Mammary microvascular endothelial cell (primary cell): ENCODE data around the gene RFPL2. TPM values are rescaled to one million over a fixed set of nuclear protein-coding genes. Genes with fewer than 3 reads are reported as not detected.

Experiments
- total RNA-seq: library from RNA; depleted of rRNA; stranded (reverse); fragments of >200 nt; gene quantifications from 2 replicates; pipeline ENCODE4 v1.2.3, GENCODE V29; 2015

RFPL2 gene
- not detected in 2 replicates for total RNA-seq

DNA sequence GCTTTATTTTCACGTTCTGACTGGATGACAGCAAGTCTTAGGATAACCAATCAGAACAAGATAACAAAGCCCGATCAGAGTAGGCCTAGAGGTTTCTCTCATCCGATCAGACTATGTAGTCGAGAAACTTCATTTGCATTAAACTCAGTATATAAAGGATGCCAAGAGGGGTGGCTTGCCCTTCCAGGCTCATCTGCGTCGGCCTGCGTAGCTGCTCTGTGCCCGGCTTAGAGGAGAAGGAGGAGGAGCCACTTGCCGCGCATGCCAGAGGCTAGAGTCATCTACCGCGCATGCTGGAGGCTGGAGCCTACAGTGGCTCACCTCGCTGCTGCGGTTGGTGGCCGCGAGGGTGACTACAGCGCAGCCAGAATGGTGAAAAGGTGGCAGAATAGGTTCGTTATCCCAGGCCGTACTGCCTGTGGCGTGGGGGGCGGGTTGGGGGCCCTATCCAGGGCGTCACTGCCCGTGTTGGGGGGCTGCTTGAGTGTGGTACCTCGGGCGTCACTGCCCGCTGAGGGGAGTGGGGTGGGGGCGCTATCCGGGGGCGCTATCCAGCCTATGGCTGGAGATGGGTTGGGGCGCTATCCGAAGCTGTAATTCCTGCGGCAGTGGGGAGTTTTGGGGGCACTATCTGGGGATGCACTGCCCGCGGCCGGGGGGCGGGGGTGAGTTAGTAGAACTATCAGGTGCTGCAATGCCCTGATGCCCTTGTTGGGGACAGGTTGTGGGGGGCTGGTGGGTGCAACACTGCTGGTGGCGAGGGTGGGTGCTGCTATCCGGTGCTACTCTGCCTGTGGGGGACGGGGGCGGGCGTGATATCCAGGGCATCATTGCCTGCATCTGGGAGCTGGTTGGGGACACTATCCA is at the start of gene RFPL2:
RFPL2 (minus strand) TSS at position 218 of the 867 bp plus-strand sequence. CDS start 2,622 bp downstream, outside the sequence.

DNA sequence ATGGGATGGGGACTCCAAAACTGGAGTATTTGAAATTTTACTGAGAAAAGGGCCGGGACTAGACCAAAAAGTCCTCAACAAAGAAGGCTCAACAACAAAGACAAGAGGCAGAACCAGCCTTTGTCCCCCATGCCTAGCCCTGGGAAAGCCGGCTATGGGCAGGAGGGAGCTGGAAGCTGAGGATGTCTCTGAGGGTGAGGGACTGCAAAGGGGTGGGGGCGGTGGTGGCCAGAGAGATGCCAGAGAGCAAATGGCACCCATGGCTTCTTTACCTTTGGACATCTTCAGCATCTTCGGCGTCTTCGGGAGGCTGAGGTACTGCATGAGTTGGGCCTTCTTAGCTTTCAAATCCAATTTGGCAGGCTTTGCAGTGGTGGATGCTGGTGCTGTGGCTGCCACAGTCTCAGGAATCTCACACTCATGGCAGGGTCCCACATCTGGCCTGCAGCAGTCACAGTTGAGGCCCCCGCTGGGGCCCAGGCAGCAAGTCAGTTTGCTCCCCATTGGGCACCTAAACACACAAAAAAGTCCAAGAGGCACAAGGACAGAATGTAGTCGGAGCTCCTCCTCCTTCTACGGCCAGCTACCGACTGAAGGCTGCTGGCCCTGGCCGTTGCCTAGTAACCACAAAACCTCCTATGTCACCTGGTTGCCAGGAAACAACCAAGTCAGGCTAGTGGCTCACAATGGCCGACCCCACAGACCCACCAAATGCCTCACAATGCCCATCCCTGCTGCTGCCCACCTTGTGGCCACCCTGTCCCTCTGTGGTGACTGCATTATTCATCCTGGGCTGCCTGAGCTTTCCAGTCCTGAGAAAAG is 46.0 kb downstream of the RFPL2 start, which contains the start of gene C22orf42:
C22orf42 (minus strand) TSS at position 592 of the 822 bp plus-strand sequence; CDS start at position 504, 88 bp downstream.

Other genes with a start within 250 kb of the RFPL2 start
- gene SLC5A1, start 161.8 kb downstream of the RFPL2 start, total RNA-seq: not detected in 2 replicates
- gene C22orf42, start 45.8 kb downstream of the RFPL2 start, total RNA-seq: not detected in 2 replicates
- gene SLC5A4, start 50.3 kb upstream of the RFPL2 start, total RNA-seq: 0.20 and 1.1 TPM in 2 replicates
- not detected in 2 replicates for gene RFPL3, start 152.8 kb upstream of the RFPL2 start, total RNA-seq
- 105 and 107 TPM in 2 replicates for gene RTCB, start 207.2 kb upstream of the RFPL2 start, total RNA-seq